OCI-LY7 (cell line): Measurements from ENCODE around the gene PPFIA2.
"Not testable (repeated sequence)": the region's sequence is repeated elsewhere in the genome, so short reads cannot be mapped to it uniquely, and the experiment has no call there.

Experiments
- CTCF ChIP-seq: fragments of 200-600 bp; sonication (generic); conservative IDR thresholded peaks from 2 replicates; pipeline ENCODE4 v1.5.1; 2014; ENCODE audit warnings: mild to moderate bottlenecking, antibody characterized with exemption, low read length, moderate library complexity, mixed read lengths
- EZH2phosphoT487 ChIP-seq: fragments of 200-600 bp; sonication (generic); IDR thresholded peaks from 2 replicates; pipeline ENCODE4 v1.6.1; 2018; ENCODE audit warnings: low read depth, borderline replicate concordance, mild to moderate bottlenecking, mixed run types, antibody characterized with exemption, low read length, moderate library complexity, mixed read lengths

GRCh38 chr12:81209772-81210225 lies 549.4 kb downstream of the PPFIA2 start:
- not testable (repeated sequence) for TF ChIP-seq CTCF, EZH2phosphoT487
